HepG2 (cell line): ENCODE measurements around the gene DLL3. TPM values are rescaled to one million over a fixed set of nuclear protein-coding genes. Genes with fewer than 3 reads are reported as not detected.

Experiments used
- ATRX ChIP-seq: sonication (generic); formaldehyde crosslinking; IDR thresholded peaks from 2 replicates; pipeline ENCODE4 v1.4.0; 2020; ENCODE audit warnings: missing genetic modification reagents, borderline replicate concordance
- HMG20B ChIP-seq: conservative IDR thresholded peaks from 2 replicates; pipeline ENCODE4 v1.6.1; 2016; ENCODE audit warnings: missing genetic modification reagents, missing compliant biosample characterization
- NFE2L1 ChIP-seq: sonication (generic); formaldehyde crosslinking; IDR thresholded peaks from 2 replicates; pipeline ENCODE4 v1.4.0; 2020; ENCODE audit warnings: missing genetic modification reagents, mild to moderate bottlenecking, borderline replicate concordance
- PHF8 ChIP-seq: sonication (generic); formaldehyde crosslinking; IDR thresholded peaks from 2 replicates; pipeline ENCODE4 v1.5.0; 2020; ENCODE audit warnings: missing genetic modification reagents
- RBFOX2 ChIP-seq: fragments of 200-400 bp; formaldehyde crosslinking; IDR thresholded peaks from 2 replicates; pipeline ENCODE4 v1.6.1; 2017; ENCODE audit warnings: low read depth, mild to moderate bottlenecking, low read length
- TEAD3 ChIP-seq: optimal IDR thresholded peaks from 2 replicates; pipeline ENCODE3; 2016; ENCODE audit warnings: borderline replicate concordance
- YEATS4 ChIP-seq: sonication (generic); formaldehyde crosslinking; IDR thresholded peaks from 2 replicates; pipeline ENCODE4 v1.4.0; 2020; ENCODE audit warnings: missing genetic modification reagents, borderline replicate concordance
- ZNF235 ChIP-seq: sonication (generic); formaldehyde crosslinking; IDR thresholded peaks from 2 replicates; pipeline ENCODE4 v1.8.1; 2023; ENCODE audit warnings: mild to moderate bottlenecking, missing genetic modification reagents, borderline replicate concordance
- ZNF850 ChIP-seq: sonication (generic); formaldehyde crosslinking; conservative IDR thresholded peaks from 2 replicates; pipeline ENCODE4 v1.9.0; 2021; ENCODE audit warnings: mild to moderate bottlenecking, missing genetic modification reagents
- ZSCAN20 ChIP-seq: sonication (generic); formaldehyde crosslinking; IDR thresholded peaks from 2 replicates; pipeline ENCODE4 v1.4.0; 2020; ENCODE audit warnings: missing genetic modification reagents, mild to moderate bottlenecking, borderline replicate concordance
- polyA plus RNA-seq, 8 experiments: library from polyadenylated mRNA; depleted of rRNA in 3 of 8; stranded (reverse) in 7 of 8; unstranded in 1 of 8; fragments of >200 nt; fragmentation: Illumina TruSeq in 4 of 8; extraction: Trizol in 4 of 8; gene quantifications; 2 replicates each; pipeline versions ENCODE4 v1.2.1 to v1.2.3, GENCODE V29; 2011 to 2016; ENCODE audit warnings: low read depth in 4 of 8, missing spikeins in 1 of 8, mixed read lengths in 1 of 8; ENCODE audit not compliant: insufficient read depth in 1 of 8
- total RNA-seq, 5 experiments: library from RNA; depleted of rRNA; stranded (reverse); fragments of >200 nt; fragmentation: Illumina TruSeq; extraction: Trizol; gene quantifications; 2 replicates each; pipeline ENCODE4 v1.2.3, GENCODE V29; 2016; ENCODE audit warnings: low read depth in 1 of 5
- TF ChIP-seq, protein P1 (sequence below): sonication (generic); formaldehyde crosslinking; IDR thresholded peaks from 2 replicates; pipeline ENCODE4 v1.8.1; 2023; ENCODE audit warnings: mild to moderate bottlenecking, moderate library complexity, missing genetic modification reagents
- TF ChIP-seq, protein P2 (sequence below): sonication (generic); formaldehyde crosslinking; IDR thresholded peaks from 2 replicates; pipeline ENCODE4 v1.9.0; 2021; ENCODE audit warnings: missing genetic modification reagents, borderline replicate concordance
- TF ChIP-seq, protein P3 (sequence below): IDR thresholded peaks from 2 replicates; pipeline ENCODE4 v1.6.1; 2016; ENCODE audit warnings: missing compliant biosample characterization, missing genetic modification reagents, borderline replicate concordance
- TF ChIP-seq, protein P4 (sequence below): sonication (generic); IDR thresholded peaks from 2 replicates; pipeline ENCODE4 v1.6.1; 2016; ENCODE audit warnings: low read depth, borderline replicate concordance
- TF ChIP-seq, protein P5 (sequence below): sonication (generic); formaldehyde crosslinking; IDR thresholded peaks from 2 replicates; pipeline ENCODE4 v1.4.0; 2020; ENCODE audit warnings: missing genetic modification reagents, borderline replicate concordance

Gene DLL3
- total and polyA plus RNA-seq, 2 of the 13 experiments (the other 11 are each of a cell fraction or from before 2014, with no cell fraction given) = 0.35 to 0.55 TPM

GRCh38 chr19:39502640-39503417, 4.1 kb downstream of the DLL3 start (continued):
- TF ChIP-seq, protein P1, sequence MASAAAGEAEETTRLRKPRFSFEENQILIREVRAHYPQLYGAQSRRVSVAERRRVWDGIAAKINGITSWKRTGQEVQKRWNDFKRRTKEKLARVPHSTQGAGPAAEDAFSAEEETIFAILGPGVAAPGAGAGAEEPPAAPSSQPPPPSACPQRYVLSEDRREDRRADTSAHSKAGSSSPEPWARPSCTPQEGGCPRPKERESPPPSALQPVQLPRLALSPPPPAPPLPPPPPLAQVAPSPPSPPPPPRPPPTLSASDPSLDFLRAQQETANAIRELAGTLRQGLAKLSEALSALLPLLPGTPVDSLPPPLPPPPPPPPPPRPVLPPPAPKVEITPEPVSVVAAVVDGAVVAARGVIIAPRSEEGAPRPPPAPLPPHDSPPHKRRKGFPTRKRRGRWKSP (CRISPR knock-in tag) = peak; percentile 95
- TF ChIP-seq HMG20B (CRISPR knock-in tag) (no peak), ZNF850 (CRISPR knock-in tag) (0 out of 2 replicates have a peak, but pooled peaks have one; percentile 46), PHF8 (CRISPR knock-in tag) (peak; percentile 29; the same call in 1 of the 2 replicates), RBFOX2 (0 out of 2 replicates have a peak, but pooled peaks have one; percentile 31), ZSCAN20 (CRISPR knock-in tag) (peak; percentile 99), ZNF235 (peak; percentile 86), ATRX (no peak), YEATS4 (CRISPR knock-in tag) (peak; percentile 80), TEAD3 (CRISPR knock-in tag) (peak; percentile 54), NFE2L1 (CRISPR knock-in tag) (peak; percentile 58; the same call in 1 of the 2 replicates)
- TF ChIP-seq, protein P2, sequence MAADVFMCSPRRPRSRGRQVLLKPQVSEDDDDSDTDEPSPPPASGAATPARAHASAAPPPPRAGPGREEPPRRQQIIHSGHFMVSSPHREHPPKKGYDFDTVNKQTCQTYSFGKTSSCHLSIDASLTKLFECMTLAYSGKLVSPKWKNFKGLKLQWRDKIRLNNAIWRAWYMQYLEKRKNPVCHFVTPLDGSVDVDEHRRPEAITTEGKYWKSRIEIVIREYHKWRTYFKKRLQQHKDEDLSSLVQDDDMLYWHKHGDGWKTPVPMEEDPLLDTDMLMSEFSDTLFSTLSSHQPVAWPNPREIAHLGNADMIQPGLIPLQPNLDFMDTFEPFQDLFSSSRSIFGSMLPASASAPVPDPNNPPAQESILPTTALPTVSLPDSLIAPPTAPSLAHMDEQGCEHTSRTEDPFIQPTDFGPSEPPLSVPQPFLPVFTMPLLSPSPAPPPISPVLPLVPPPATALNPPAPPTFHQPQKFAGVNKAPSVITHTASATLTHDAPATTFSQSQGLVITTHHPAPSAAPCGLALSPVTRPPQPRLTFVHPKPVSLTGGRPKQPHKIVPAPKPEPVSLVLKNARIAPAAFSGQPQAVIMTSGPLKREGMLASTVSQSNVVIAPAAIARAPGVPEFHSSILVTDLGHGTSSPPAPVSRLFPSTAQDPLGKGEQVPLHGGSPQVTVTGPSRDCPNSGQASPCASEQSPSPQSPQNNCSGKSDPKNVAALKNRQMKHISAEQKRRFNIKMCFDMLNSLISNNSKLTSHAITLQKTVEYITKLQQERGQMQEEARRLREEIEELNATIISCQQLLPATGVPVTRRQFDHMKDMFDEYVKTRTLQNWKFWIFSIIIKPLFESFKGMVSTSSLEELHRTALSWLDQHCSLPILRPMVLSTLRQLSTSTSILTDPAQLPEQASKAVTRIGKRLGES (CRISPR knock-in tag) = peak; percentile 93
- TF ChIP-seq, protein P3, sequence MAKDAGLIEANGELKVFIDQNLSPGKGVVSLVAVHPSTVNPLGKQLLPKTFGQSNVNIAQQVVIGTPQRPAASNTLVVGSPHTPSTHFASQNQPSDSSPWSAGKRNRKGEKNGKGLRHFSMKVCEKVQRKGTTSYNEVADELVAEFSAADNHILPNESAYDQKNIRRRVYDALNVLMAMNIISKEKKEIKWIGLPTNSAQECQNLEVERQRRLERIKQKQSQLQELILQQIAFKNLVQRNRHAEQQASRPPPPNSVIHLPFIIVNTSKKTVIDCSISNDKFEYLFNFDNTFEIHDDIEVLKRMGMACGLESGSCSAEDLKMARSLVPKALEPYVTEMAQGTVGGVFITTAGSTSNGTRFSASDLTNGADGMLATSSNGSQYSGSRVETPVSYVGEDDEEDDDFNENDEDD (CRISPR knock-in tag) = peak; percentile 98
- TF ChIP-seq, protein P4, sequence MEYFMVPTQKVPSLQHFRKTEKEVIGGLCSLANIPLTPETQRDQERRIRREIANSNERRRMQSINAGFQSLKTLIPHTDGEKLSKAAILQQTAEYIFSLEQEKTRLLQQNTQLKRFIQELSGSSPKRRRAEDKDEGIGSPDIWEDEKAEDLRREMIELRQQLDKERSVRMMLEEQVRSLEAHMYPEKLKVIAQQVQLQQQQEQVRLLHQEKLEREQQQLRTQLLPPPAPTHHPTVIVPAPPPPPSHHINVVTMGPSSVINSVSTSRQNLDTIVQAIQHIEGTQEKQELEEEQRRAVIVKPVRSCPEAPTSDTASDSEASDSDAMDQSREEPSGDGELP = no peak
- TF ChIP-seq, protein P5, sequence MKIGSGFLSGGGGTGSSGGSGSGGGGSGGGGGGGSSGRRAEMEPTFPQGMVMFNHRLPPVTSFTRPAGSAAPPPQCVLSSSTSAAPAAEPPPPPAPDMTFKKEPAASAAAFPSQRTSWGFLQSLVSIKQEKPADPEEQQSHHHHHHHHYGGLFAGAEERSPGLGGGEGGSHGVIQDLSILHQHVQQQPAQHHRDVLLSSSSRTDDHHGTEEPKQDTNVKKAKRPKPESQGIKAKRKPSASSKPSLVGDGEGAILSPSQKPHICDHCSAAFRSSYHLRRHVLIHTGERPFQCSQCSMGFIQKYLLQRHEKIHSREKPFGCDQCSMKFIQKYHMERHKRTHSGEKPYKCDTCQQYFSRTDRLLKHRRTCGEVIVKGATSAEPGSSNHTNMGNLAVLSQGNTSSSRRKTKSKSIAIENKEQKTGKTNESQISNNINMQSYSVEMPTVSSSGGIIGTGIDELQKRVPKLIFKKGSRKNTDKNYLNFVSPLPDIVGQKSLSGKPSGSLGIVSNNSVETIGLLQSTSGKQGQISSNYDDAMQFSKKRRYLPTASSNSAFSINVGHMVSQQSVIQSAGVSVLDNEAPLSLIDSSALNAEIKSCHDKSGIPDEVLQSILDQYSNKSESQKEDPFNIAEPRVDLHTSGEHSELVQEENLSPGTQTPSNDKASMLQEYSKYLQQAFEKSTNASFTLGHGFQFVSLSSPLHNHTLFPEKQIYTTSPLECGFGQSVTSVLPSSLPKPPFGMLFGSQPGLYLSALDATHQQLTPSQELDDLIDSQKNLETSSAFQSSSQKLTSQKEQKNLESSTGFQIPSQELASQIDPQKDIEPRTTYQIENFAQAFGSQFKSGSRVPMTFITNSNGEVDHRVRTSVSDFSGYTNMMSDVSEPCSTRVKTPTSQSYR (CRISPR knock-in tag) = peak; percentile 67
